Keratinocyte (primary cell): ENCODE measurements around the gene HSD17B4. TPM values are rescaled to one million over a fixed set of nuclear protein-coding genes. Genes with fewer than 3 reads are reported as not detected.
"Not testable (repeated sequence)": the region's sequence is repeated elsewhere in the genome, so short reads cannot be mapped to it uniquely, and the experiment has no call there.

Source experiments
- DNase-seq: peaks from one replicate; pipeline ENCODE4 v3.0.0-alpha.2; 2011; ENCODE audit warnings: low read depth, missing footprints, low spot score
- FAIRE-seq: peaks from 2 replicates; lab custom pipeline; 2011; peaks lifted over from hg19 to GRCh38; lab: Jason Lieb, UNC
- H2AFZ ChIP-seq: 2 replicates; pipeline ENCODE4 v1.6.0; 2012; ENCODE audit warnings: low read length, control low read depth, inconsistent platforms; ENCODE audit not compliant: control insufficient read depth
- H3K27ac ChIP-seq: 2 replicates; pipeline ENCODE4 v1.5.1; 2011; ENCODE audit warnings: low read length; ENCODE audit not compliant: control insufficient read depth, insufficient read depth
- H3K27me3 ChIP-seq: 3 replicates; pipeline ENCODE4 v1.6.0; 2011; ENCODE audit warnings: low read length; ENCODE audit not compliant: control insufficient read depth, insufficient read depth; ENCODE audit errors: extremely low read depth
- H3K36me3 ChIP-seq, 2 experiments: 2 replicates in 1 of 2; 3 replicates in 1 of 2; pipeline ENCODE4 v1.5.1; 2011; ENCODE audit warnings: low read length in 2 of 2, mild to moderate bottlenecking in 1 of 2; ENCODE audit not compliant: control insufficient read depth in 2 of 2, insufficient read depth in 2 of 2; ENCODE audit errors: extremely low read depth in 1 of 2
- H3K4me1 ChIP-seq: 3 replicates; pipeline ENCODE4 v1.5.1; 2011; ENCODE audit warnings: low read length; ENCODE audit not compliant: control insufficient read depth, insufficient read depth; ENCODE audit errors: extremely low read depth
- H3K4me2 ChIP-seq: 3 replicates; pipeline ENCODE4 v1.6.0; 2011; ENCODE audit warnings: low read depth, low read length; ENCODE audit not compliant: control insufficient read depth, insufficient read depth; ENCODE audit errors: extremely low read depth
- H3K4me3 ChIP-seq, 3 experiments: fragments of 200-600 bp in 1 of 3; sonication (generic) in 1 of 3; 2 replicates in 2 of 3; 3 replicates in 1 of 3; pipeline ENCODE4 v1.5.1; 2011 to 2016; ENCODE audit warnings: low read length in 3 of 3, mild to moderate bottlenecking in 3 of 3, control low read depth in 2 of 3, inconsistent platforms in 1 of 3, low read depth in 1 of 3, mixed read lengths in 1 of 3, mixed run types in 1 of 3, moderate library complexity in 1 of 3; ENCODE audit not compliant: control insufficient read depth in 2 of 3, insufficient read depth in 2 of 3; ENCODE audit errors: extremely low read depth in 1 of 3
- H3K79me2 ChIP-seq: 2 replicates; pipeline ENCODE4 v1.6.0; 2012; ENCODE audit warnings: low read length; ENCODE audit not compliant: control insufficient read depth, insufficient read depth
- H3K9ac ChIP-seq: 3 replicates; pipeline ENCODE4 v1.6.0; 2011; ENCODE audit warnings: low read length; ENCODE audit not compliant: control insufficient read depth, insufficient read depth; ENCODE audit errors: extremely low read depth
- H3K9me1 ChIP-seq: 3 replicates; pipeline ENCODE4 v1.6.0; 2011; ENCODE audit warnings: low read length; ENCODE audit not compliant: control insufficient read depth, insufficient read depth; ENCODE audit errors: extremely low read depth
- H3K9me3 ChIP-seq: 2 replicates; pipeline ENCODE4 v1.5.1; 2012; ENCODE audit warnings: low read depth, low read length; ENCODE audit not compliant: control insufficient read depth
- H4K20me1 ChIP-seq: 3 replicates; pipeline ENCODE4 v1.6.0; 2011; ENCODE audit warnings: low read length; ENCODE audit not compliant: control insufficient read depth, insufficient read depth; ENCODE audit errors: extremely low read depth
- EZH2 ChIP-seq: IDR thresholded peaks from one replicate; pipeline ENCODE4 v1.6.1; 2012; ENCODE audit warnings: inconsistent platforms, mild to moderate bottlenecking, low read length, moderate library complexity
- dilution Hi-C: fragments of 300-500 bp; cut with MboI; formaldehyde crosslinking; loops from one replicate; pipeline ENCODE4 v1.7.0; 2020; ENCODE audit warnings: low sequenced_read_pairs; ENCODE audit not compliant: extremely low pct_ligation_motif_present
- polyA plus RNA-seq, 5 experiments: library from polyadenylated mRNA; depleted of rRNA in 3 of 5; stranded (reverse) in 3 of 5; stranded (forward) in 1 of 5; unstranded in 1 of 5; fragments of >200 nt; gene quantifications; 1 replicate in 1 of 5; 2 replicates in 3 of 5; 3 replicates in 1 of 5; pipeline versions ENCODE4 v1.2.1 to v1.2.3, GENCODE V29; 2011 to 2012; ENCODE audit warnings: missing spikeins in 2 of 5, low read depth in 1 of 5, low replicate concordance in 1 of 5
- TF ChIP-seq, protein P1 (sequence below), 3 experiments: IDR thresholded peaks in 1 of 3; conservative IDR thresholded peaks in 1 of 3; optimal IDR thresholded peaks in 1 of 3; 2 replicates in 2 of 3; 3 replicates in 1 of 3; pipeline versions ENCODE3 to v1.5.1; 2011; ENCODE audit warnings: low read length in 3 of 3, mild to moderate bottlenecking in 3 of 3, moderate library complexity in 2 of 3, control low read depth in 1 of 3, inconsistent platforms in 1 of 3; ENCODE audit not compliant: insufficient read depth in 2 of 3; ENCODE audit errors: extremely low read depth in 1 of 3

Gene HSD17B4
- polyA plus RNA-seq, 1 donor (not counting 4 experiments of a cell fraction or from before 2014, with no cell fraction given): 154 TPM

DNA sequence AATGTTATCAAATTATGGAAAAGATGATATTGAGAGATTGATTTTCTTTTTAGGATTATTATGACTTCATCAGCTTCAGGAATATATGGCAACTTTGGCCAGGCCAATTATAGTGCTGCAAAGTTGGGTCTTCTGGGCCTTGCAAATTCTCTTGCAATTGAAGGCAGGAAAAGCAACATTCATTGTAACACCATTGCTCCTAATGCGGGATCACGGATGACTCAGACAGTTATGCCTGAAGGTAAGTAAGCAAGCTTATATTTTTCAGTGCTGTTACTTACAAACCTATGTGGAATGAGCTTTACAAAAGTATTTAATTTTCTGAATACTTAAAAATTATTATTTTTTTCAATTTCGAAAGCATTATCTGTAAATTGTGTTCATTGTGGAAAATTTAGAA, 26.5 kb downstream of the HSD17B4 start:
- Histone ChIP-seq H3K27me3 (no peaks in the 10 kb centered on the region), H4K20me1 (no peaks in the 10 kb centered on the region), H3K9me3 (no peaks in the 10 kb centered on the region), H3K36me3 (peaks cover under 1 to 3% of the 10 kb centered on the region in 2 experiments), H3K4me2 (no peak overlapping the region), H3K27ac (no peak overlapping the region), H3K79me2 (no peaks in the 10 kb centered on the region), H2AFZ (no peak overlapping the region), H3K4me3 (no peak overlapping the region), H3K4me1 (no peaks in the 10 kb centered on the region), H3K9me1 (no peaks in the 10 kb centered on the region), H3K9ac (no peak overlapping the region)
- dilution Hi-C loops: no loop called here
- DNase-seq (no peak), FAIRE-seq (no peak)
- TF ChIP-seq EZH2: no peak
- TF ChIP-seq, protein P1, sequence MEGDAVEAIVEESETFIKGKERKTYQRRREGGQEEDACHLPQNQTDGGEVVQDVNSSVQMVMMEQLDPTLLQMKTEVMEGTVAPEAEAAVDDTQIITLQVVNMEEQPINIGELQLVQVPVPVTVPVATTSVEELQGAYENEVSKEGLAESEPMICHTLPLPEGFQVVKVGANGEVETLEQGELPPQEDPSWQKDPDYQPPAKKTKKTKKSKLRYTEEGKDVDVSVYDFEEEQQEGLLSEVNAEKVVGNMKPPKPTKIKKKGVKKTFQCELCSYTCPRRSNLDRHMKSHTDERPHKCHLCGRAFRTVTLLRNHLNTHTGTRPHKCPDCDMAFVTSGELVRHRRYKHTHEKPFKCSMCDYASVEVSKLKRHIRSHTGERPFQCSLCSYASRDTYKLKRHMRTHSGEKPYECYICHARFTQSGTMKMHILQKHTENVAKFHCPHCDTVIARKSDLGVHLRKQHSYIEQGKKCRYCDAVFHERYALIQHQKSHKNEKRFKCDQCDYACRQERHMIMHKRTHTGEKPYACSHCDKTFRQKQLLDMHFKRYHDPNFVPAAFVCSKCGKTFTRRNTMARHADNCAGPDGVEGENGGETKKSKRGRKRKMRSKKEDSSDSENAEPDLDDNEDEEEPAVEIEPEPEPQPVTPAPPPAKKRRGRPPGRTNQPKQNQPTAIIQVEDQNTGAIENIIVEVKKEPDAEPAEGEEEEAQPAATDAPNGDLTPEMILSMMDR (optimal IDR thresholded peaks at IDR 0.05 in 1 of 3, IDR thresholded peaks at IDR 0.05 in 1 of 3, conservative IDR thresholded peaks at IDR 0.05 in 1 of 3; ENCODE audit: extremely low read depth in 1 of 3, insufficient read depth in 2 of 3, low read length in 3 of 3): no peak

DNA sequence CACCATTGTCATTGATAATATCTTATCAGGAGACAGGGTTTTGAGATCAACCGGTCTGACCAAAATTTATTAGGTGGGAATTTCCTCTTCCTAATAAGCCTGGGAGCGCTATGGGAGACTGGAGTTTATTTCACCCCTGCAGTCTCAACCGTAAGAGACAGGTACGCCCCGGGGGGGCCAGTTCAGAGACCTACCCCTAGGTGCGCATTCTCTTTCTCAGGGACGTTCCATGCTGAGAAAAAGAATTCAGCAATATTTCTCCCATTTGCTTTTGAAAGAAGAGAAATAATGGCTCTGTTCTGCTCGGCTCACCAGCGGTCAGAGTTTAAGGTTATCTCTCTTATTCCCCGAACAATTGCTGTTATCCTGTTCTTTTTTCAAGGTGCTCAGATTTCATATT, 28.3 kb downstream of the HSD17B4 start:
- H3K36me3 ChIP-seq, H3K27ac ChIP-seq, H3K9ac ChIP-seq, dilution Hi-C loops, H3K4me1 ChIP-seq, H3K4me3 ChIP-seq, H3K79me2 ChIP-seq, H3K9me1 ChIP-seq, H3K9me3 ChIP-seq, H2AFZ ChIP-seq, H3K27me3 ChIP-seq, FAIRE-seq, H3K4me2 ChIP-seq, DNase-seq, H4K20me1 ChIP-seq: not testable (repeated sequence)

DNA sequence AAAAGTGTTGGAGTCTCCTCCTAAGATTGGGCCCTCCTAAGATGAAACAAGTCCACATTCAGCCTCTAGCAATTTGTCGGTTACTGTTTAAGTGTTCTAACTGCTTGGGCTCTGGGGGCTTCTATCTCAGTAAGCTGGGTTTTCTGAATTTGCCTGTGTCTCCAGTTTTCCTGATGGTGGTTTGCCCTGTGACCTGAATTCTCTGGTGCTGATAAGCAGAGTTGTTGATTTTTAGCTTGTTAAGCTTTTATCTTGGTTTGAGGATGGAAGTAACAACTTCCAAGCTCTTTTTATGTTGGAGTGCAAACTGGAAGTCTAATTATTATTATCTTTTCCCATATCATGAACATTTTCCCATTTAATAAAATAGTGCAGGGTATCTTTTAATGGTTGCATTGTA, 30.9 kb downstream of the HSD17B4 start:
- H3K4me2 ChIP-seq: no peak overlapping the region
- no peak overlapping the region for H2AFZ ChIP-seq
- no peaks in the 10 kb centered on the region for H3K9me1 ChIP-seq
- no peak overlapping the region for H3K4me3 ChIP-seq
- no peaks in the 10 kb centered on the region for H3K9me3 ChIP-seq
- H3K36me3 ChIP-seq: peaks cover 3 to 5% of the 10 kb centered on the region in 2 experiments
- no peak for TF ChIP-seq EZH2
- TF ChIP-seq, protein P1 (optimal IDR thresholded peaks at IDR 0.05 in 1 of 3, IDR thresholded peaks at IDR 0.05 in 1 of 3, conservative IDR thresholded peaks at IDR 0.05 in 1 of 3; ENCODE audit: extremely low read depth in 1 of 3, insufficient read depth in 2 of 3, low read length in 3 of 3): no peak
- H3K4me1 ChIP-seq: no peaks in the 10 kb centered on the region
- H3K27ac ChIP-seq: no peak overlapping the region
- FAIRE-seq: no peak
- no peaks in the 10 kb centered on the region for H3K79me2 ChIP-seq
- H3K27me3 ChIP-seq: no peaks in the 10 kb centered on the region
- dilution Hi-C loops: no loop called here
- DNase-seq: no peak
- no peaks in the 10 kb centered on the region for H4K20me1 ChIP-seq
- H3K9ac ChIP-seq: no peak overlapping the region
